OCI-LY1 (cell line): ENCODE data around the gene PRSS2.

ENCODE experiments used
- EZH2 ChIP-seq: fragments of 200-600 bp; sonication (generic), shearing (Covaris generic); IDR thresholded peaks from 2 replicates; pipeline ENCODE4 v1.8.0; 2017; ENCODE audit warnings: borderline replicate concordance, mixed run types, mild to moderate bottlenecking, antibody characterized with exemption, low read length, moderate library complexity, mixed read lengths
- TF ChIP-seq, protein P1 (sequence below): fragments of 200-600 bp; sonication (generic), shearing (Covaris generic); IDR thresholded peaks from 2 replicates; pipeline ENCODE4 v1.5.1; 2017; ENCODE audit warnings: mild to moderate bottlenecking, antibody characterized with exemption, low read length, moderate library complexity, mixed read lengths

DNA sequence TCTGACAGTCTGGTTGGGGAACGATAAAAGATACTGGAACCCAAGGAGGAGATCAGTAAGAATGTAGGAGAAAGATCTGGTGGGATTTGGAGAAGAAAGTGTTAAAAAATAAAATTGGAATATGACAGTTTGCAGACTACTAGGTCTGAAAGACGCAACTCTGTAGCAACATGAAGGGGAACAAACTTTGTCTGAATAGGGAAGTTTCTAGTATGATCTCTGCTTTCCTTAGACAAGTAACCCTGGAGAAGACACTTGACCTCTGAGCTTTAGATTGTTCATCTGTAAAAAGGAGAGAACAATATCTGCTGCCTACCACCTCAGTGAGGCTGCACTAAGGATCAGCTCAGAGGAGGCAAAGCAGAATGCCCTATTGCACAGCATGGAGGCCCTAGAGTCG, 24.5 kb upstream of the PRSS2 start:
- TF ChIP-seq, protein P1, sequence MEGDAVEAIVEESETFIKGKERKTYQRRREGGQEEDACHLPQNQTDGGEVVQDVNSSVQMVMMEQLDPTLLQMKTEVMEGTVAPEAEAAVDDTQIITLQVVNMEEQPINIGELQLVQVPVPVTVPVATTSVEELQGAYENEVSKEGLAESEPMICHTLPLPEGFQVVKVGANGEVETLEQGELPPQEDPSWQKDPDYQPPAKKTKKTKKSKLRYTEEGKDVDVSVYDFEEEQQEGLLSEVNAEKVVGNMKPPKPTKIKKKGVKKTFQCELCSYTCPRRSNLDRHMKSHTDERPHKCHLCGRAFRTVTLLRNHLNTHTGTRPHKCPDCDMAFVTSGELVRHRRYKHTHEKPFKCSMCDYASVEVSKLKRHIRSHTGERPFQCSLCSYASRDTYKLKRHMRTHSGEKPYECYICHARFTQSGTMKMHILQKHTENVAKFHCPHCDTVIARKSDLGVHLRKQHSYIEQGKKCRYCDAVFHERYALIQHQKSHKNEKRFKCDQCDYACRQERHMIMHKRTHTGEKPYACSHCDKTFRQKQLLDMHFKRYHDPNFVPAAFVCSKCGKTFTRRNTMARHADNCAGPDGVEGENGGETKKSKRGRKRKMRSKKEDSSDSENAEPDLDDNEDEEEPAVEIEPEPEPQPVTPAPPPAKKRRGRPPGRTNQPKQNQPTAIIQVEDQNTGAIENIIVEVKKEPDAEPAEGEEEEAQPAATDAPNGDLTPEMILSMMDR = no peak
- TF ChIP-seq EZH2 = no peak
